ENCODE data around the gene PHF14. TPM values are rescaled to one million over a fixed set of nuclear protein-coding genes. Genes with fewer than 3 reads are reported as not detected.
A peak's percentile ranks its signal among the peaks of the same experiment; 100 is the strongest.

Gene PHF14
- total RNA-seq, 1 donor from 2014 or later = 39.3 TPM

- no peak for DNase-seq (ENCODE audit: low spot score)
- H3K27ac Mint-ChIP-seq = no peak overlapping the region
- no peaks in the 10 kb centered on the region for H3K27me3 Mint-ChIP-seq (ENCODE audit: low read depth)
- H3K36me3 Mint-ChIP-seq (ENCODE audit: low read depth) = no peaks in the 10 kb centered on the region
- H3K9me3 Mint-ChIP-seq = no peaks in the 10 kb centered on the region
- intact Hi-C loops (cut with micrococcal nuclease) = no loop called here
- H3K4me1 Mint-ChIP-seq (ENCODE audit: low read depth) = peaks cover 12% of the 10 kb centered on the region
- H3K4me3 Mint-ChIP-seq (ENCODE audit: low read depth) = no peak overlapping the region
These were observed 199.2 kb downstream of the PHF14 start for GRCh38 chr7:11172835-11173234.

DNA sequence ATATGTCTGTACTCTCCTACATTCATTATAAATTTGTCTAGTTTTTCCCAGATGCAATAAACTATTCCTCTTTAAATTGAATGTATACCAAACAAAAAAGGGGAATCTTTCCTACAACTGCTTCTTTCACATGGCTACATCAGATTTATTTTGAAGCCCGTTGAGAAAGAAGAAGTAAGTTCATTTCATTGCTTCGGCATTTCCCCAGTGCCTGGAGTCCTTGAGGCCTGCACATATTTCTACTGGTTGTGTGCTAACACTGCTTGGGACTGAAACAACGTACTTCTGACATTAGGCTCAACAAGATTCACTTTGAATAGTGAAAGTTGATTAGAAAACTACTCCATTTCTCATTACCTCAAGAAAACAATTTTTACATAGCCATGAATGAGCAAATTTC is 201.7 kb downstream of the PHF14 start:
- Mint-ChIP-seq H3K9me3 (no peaks in the 10 kb centered on the region), H3K4me1 (ENCODE audit: low read depth) (peaks cover 9% of the 10 kb centered on the region), H3K27me3 (ENCODE audit: low read depth) (no peaks in the 10 kb centered on the region), H3K27ac (no peak overlapping the region), H3K4me3 (ENCODE audit: low read depth) (no peak overlapping the region), H3K36me3 (ENCODE audit: low read depth) (no peaks in the 10 kb centered on the region)
- no peak for DNase-seq (ENCODE audit: low spot score)
- intact Hi-C loops (cut with micrococcal nuclease) = no loop called here

DNA sequence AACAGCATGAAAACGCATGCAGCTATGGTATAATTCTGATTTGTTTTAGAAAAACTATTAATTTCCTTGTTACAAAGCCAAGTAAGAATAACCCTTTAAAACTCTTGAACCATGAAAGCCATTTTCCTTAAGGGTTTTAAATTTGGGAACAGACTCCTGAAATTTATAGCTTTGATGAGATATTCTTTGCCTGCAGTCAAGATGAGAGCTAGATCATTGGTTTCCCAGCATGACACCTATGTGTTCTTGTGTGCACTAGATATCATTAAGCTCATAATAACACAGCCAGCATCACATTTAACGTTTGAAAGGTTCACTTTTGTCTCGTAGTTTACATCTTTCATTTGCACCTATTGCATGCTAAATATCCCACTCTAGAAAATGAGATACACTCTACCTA is 202.2 kb downstream of the PHF14 start:
- Mint-ChIP-seq H3K4me1 (ENCODE audit: low read depth) (peaks cover 9% of the 10 kb centered on the region), H3K27me3 (ENCODE audit: low read depth) (no peaks in the 10 kb centered on the region), H3K4me3 (ENCODE audit: low read depth) (no peak overlapping the region), H3K9me3 (no peaks in the 10 kb centered on the region), H3K36me3 (ENCODE audit: low read depth) (no peaks in the 10 kb centered on the region), H3K27ac (no peak overlapping the region)
- intact Hi-C loops (cut with micrococcal nuclease) = no loop called here
- no peak for DNase-seq (ENCODE audit: low spot score)

DNA sequence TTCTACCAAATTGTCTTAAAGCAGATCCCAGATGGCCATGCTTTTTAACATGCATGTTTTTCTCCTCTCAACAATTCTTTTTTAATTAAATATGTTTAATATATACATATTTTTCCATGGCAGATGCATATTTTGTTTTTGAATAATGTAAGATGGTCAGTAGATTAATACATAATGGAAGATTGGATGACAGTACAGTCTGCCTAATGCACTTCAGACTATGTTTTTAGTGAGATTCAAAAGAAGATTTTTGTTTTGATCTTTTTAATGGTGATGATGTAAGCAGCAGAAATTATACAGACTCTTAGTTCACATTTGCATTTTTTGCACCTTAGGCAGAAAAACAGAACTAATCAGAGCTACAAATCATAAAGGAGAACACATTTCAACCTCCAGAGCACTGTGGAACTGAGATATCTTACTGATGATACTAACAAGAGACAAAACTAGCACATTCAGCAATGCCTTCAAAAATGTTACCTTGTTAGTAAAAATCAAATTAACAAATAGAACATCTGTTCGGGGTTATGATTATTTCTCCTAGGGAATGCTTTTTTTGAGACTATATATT is 203.4 kb downstream of the PHF14 start:
- H3K9me3 Mint-ChIP-seq = no peaks in the 10 kb centered on the region
- H3K4me3 Mint-ChIP-seq (ENCODE audit: low read depth) = no peak overlapping the region
- intact Hi-C loops (cut with micrococcal nuclease) = no loop called here
- H3K4me1 Mint-ChIP-seq (ENCODE audit: low read depth) = peaks cover 6% of the 10 kb centered on the region
- no peaks in the 10 kb centered on the region for H3K36me3 Mint-ChIP-seq (ENCODE audit: low read depth)
- H3K27ac Mint-ChIP-seq = no peak overlapping the region
- no peak for DNase-seq (ENCODE audit: low spot score)
- H3K27me3 Mint-ChIP-seq (ENCODE audit: low read depth) = no peaks in the 10 kb centered on the region

DNA sequence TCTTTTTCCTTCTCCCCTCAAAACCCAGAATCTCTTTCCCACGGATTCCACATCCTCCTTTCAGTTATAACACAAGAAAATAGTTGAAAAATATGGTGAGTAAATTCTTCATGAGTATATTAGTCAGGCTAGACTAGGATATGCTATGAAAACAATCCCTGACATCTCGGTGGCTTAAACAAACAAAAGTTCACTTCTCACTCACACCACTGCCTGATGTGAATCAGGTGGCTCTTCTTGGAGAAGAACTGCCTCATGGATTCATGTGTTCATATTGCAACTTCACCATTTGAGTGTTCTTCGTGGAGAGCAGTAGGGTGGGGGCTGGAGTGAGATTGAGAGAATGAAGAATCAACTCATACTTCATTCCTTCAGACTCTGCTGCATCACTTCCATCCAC is 204.1 kb downstream of the PHF14 start:
- Mint-ChIP-seq H3K27ac (no peak overlapping the region), H3K9me3 (no peaks in the 10 kb centered on the region), H3K4me3 (ENCODE audit: low read depth) (no peak overlapping the region), H3K27me3 (ENCODE audit: low read depth) (no peaks in the 10 kb centered on the region), H3K36me3 (ENCODE audit: low read depth) (no peaks in the 10 kb centered on the region), H3K4me1 (ENCODE audit: low read depth) (peaks cover 6% of the 10 kb centered on the region)
- intact Hi-C loops (cut with micrococcal nuclease) = loop anchor here (2.0 kb wide), 1 partner anchor 15 kb away; no protein-coding TSS in a partner anchor
- DNase-seq (ENCODE audit: low spot score) = no peak

DNA sequence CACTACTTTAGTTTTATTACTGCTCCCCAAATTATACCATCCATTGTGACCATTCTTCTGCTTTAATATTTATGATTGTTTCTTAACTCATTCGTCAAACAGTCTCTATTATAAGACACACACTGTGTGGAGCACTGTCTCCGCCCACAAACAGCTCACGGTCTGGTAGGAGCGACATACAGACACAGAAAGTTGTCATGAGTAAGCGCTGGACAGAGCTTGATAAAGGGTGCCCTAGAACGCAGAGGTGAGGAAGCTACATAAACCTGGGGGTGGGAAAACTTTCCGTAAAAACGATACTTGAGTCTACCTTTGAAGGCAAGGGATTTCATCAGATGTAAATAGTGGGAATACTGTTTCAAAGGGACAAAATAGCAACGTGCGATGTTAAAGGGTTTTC is 207.9 kb downstream of the PHF14 start:
- H3K36me3 Mint-ChIP-seq (ENCODE audit: low read depth) = no peaks in the 10 kb centered on the region
- intact Hi-C loops (cut with micrococcal nuclease) = no loop called here
- no peak overlapping the region for H3K4me3 Mint-ChIP-seq (ENCODE audit: low read depth)
- peaks cover 8% of the 10 kb centered on the region for H3K4me1 Mint-ChIP-seq (ENCODE audit: low read depth)
- DNase-seq (ENCODE audit: low spot score) = no peak
- H3K27ac Mint-ChIP-seq = no peak overlapping the region
- H3K27me3 Mint-ChIP-seq (ENCODE audit: low read depth) = no peaks in the 10 kb centered on the region
- H3K9me3 Mint-ChIP-seq = peaks cover 4% of the 10 kb centered on the region

DNA sequence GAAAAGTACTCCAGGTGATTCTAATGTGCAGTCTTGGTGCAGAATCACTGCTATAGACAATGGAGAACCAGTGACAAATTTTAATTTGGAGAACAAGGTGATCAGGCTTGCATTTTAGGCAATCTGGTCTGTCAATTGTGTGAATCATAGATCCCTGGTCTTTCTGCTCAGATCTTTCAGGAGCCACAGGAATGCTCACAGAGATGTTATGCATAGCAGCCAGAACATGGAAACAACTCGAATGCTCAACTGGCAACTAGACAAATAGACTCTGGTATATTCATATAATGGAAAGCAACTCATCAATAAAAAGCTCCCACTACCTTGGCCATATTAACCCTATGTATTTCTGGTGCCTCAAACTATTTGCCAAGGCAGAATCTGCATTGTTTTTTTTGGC is 209.1 kb downstream of the PHF14 start:
- Mint-ChIP-seq H3K27me3 (ENCODE audit: low read depth) (no peaks in the 10 kb centered on the region), H3K9me3 (peaks cover 9% of the 10 kb centered on the region), H3K4me3 (ENCODE audit: low read depth) (no peak overlapping the region), H3K27ac (no peak overlapping the region), H3K36me3 (ENCODE audit: low read depth) (no peaks in the 10 kb centered on the region), H3K4me1 (ENCODE audit: low read depth) (peaks cover 7% of the 10 kb centered on the region)
- no peak for DNase-seq (ENCODE audit: low spot score)
- intact Hi-C loops (cut with micrococcal nuclease) = no loop called here

DNA sequence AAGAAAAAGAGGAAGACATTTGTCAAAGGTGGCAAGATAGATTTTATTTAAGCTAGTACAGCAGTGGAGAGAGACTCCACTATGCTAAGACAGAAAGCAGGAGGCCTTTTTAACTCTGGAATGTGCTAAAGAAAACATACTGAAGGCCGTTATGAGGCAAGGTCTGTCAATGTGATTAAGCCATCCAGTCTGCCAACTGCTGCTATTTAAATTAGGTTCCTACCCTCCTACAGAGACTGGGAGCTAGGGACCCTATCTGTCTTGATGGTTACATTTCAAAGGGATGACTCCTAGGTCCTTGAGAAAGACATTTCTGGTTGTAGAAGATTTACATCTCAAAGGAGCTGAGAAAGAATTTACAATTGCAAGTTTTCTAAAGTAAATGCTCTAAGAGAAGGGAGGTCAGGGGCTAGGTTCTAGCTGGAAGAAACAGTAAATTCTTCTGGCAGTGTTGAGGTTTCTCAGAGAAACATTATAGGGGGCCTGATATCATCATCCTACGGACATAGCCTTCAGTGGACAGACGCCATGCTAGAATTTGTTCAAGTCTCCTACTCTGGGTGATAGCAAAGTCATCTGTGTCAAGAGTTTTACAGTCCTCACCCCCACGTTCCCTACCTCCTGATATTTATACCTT is 211.6 kb downstream of the PHF14 start:
- no peaks in the 10 kb centered on the region for H3K27me3 Mint-ChIP-seq (ENCODE audit: low read depth)
- no peak overlapping the region for H3K27ac Mint-ChIP-seq
- DNase-seq (ENCODE audit: low spot score) = no peak
- intact Hi-C loops (cut with micrococcal nuclease) = no loop called here
- peaks cover 5% of the 10 kb centered on the region for H3K4me1 Mint-ChIP-seq (ENCODE audit: low read depth)
- no peak overlapping the region for H3K4me3 Mint-ChIP-seq (ENCODE audit: low read depth)
- no peaks in the 10 kb centered on the region for H3K36me3 Mint-ChIP-seq (ENCODE audit: low read depth)
- peaks cover 9% of the 10 kb centered on the region for H3K9me3 Mint-ChIP-seq

DNA sequence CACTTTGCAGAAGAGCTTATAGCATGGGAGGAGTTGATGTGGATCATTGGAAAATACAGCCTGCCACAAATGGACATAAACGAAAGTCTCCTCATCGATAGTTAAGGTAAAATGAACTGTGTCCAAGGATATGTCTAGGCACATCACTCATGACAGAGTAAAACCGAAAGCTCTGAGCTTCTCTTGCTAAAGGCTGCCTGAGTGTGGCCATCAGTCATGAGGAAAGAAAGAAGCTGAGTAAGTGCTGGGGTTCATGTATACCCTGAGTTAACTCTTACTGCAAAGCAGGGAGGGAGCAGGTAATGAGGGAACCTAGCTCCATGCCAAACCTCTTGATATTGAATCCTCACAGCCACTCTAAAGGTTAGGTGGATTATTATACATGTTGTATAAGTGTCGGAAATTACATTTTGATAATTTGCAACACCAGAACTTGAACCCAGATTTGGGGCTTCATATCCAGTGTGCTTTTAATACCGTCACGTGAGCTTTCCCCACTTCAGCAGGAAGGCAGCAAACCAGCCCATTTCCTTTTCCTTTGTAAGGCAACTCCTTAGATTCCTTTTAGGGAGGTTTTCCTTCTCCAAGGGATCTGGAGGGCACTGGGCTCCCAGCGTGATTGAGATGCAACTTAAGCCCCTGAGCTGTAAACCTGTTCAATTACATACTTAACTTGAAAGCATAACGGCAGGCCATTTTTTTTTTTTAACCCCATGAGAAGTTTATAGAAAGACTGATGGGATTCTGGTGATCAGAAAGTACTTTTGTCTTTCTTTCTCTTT is 215.0 kb downstream of the PHF14 start:
- peaks cover 9% of the 10 kb centered on the region for H3K9me3 Mint-ChIP-seq
- no peaks in the 10 kb centered on the region for H3K36me3 Mint-ChIP-seq (ENCODE audit: low read depth)
- H3K4me3 Mint-ChIP-seq (ENCODE audit: low read depth) = no peak overlapping the region
- no peak for DNase-seq (ENCODE audit: low spot score)
- intact Hi-C loops (cut with micrococcal nuclease) = no loop called here
- peaks cover 28% of the 10 kb centered on the region for H3K4me1 Mint-ChIP-seq (ENCODE audit: low read depth)
- peaks cover 2% of the 10 kb centered on the region for H3K27me3 Mint-ChIP-seq (ENCODE audit: low read depth)
- H3K27ac Mint-ChIP-seq = no peak overlapping the region

DNA sequence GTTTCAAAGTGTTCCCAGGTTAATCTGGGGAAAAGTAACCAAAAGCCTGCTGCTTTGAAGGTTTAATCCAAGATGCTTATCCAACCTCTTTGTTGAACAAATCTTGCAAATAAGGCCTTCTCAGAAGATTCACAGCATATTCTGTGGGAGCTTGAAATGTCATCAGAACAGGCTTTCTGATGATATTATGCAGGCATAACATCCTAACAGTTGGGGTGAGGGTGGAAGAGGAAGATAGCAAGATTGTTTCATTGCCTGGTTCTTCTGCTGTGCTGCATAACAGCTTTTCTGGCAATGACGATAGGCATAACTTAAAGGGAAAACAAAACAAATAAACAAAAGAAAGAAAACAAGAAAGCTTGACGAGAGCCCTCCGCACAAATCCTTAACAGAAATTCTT is 217.4 kb downstream of the PHF14 start:
- no peak for DNase-seq (ENCODE audit: low spot score)
- peaks cover 30% of the 10 kb centered on the region for H3K4me1 Mint-ChIP-seq (ENCODE audit: low read depth)
- intact Hi-C loops (cut with micrococcal nuclease) = loop anchor here (5.0 kb wide), 1 partner anchor 249 kb away; a partner anchor contains a TSS
- H3K9me3 Mint-ChIP-seq = peaks cover 5% of the 10 kb centered on the region
- peaks cover 2% of the 10 kb centered on the region for H3K27me3 Mint-ChIP-seq (ENCODE audit: low read depth)
- H3K4me3 Mint-ChIP-seq (ENCODE audit: low read depth) = no peak overlapping the region
- no peaks in the 10 kb centered on the region for H3K36me3 Mint-ChIP-seq (ENCODE audit: low read depth)
- H3K27ac Mint-ChIP-seq = peak overlapping the region; percentile 47

DNA sequence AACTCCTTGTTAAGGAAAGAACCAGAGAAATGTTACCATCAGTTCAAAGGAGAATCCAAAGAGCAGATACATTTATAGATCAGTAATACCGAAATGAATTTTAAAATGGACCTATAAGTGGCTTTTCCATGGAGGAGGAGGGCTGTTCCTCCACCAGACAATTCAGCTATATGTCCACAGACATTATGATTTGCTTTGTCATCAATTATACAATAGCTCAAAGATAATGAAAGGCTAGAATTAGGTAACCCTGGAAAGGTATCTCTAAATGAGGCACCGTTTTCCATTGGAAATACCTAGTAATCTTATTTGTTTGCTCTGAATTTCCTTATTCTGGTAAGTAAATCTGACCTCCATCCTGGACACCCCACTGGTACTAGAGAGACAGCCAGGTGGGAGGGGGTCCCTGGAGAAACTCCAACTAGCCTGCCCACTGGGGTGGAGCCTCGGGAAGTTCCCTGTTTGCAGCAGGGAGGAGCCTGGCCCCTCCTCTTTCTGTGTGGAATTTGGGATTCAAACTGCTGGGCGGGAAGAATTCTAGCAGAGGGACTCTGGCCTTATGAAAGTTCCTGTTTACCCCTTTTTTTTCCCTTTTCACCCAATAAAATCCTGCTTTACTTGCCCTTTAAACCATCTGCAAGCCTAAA is 218.0 kb downstream of the PHF14 start:
- intact Hi-C loops (cut with micrococcal nuclease) = loop anchor here (1.0 to 5.0 kb wide), 6 partner anchors 13 to 249 kb away; partner anchors contain the start of gene PHF14

DNA sequence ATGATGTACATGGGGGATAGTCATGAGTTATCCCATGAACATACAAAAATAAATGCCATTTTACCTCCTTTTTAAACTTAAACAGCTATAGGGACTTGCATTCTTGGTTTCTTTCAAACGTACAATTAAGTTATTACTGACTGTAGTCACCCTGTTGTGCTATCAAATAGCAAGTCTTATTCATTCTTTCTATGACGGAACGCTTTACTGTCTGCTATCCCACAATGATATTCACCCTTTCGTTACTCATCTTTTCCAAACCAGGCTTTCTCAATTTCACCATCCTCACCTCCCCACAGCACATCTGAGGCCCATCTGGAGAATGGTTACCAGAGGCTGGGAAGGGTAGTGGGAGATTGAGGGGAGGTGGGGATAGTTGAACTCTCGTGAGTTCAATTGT is 218.8 kb downstream of the PHF14 start:
- H3K36me3 Mint-ChIP-seq (ENCODE audit: low read depth) = no peaks in the 10 kb centered on the region
- intact Hi-C loops (cut with micrococcal nuclease) = loop anchor here (1.0 to 5.0 kb wide), 6 partner anchors 14 to 250 kb away; partner anchors contain the start of gene PHF14
- H3K4me3 Mint-ChIP-seq (ENCODE audit: low read depth) = peak overlapping the region; percentile 81

More for the DNA sequence above, 218.0 kb downstream of the PHF14 start:
- Mint-ChIP-seq H3K27ac (no peak overlapping the region), H3K9me3 (peaks cover 5% of the 10 kb centered on the region), H3K4me1 (ENCODE audit: low read depth) (peaks cover 30% of the 10 kb centered on the region), H3K36me3 (ENCODE audit: low read depth) (no peaks in the 10 kb centered on the region), H3K27me3 (ENCODE audit: low read depth) (peaks cover 2% of the 10 kb centered on the region), H3K4me3 (ENCODE audit: low read depth) (no peak overlapping the region)
- no peak for DNase-seq (ENCODE audit: low spot score)

More for the DNA sequence above, 218.8 kb downstream of the PHF14 start:
- no peak for DNase-seq (ENCODE audit: low spot score)
- peaks cover 30% of the 10 kb centered on the region for H3K4me1 Mint-ChIP-seq (ENCODE audit: low read depth)
- peak overlapping the region; percentile 77 for H3K27ac Mint-ChIP-seq
- H3K27me3 Mint-ChIP-seq (ENCODE audit: low read depth) = peaks cover 2% of the 10 kb centered on the region
- H3K9me3 Mint-ChIP-seq = no peaks in the 10 kb centered on the region

All from activated T-helper 2 cell treated with anti-CD3 and anti-CD28 coated beads, Interferon-gamma antibody, Interleukin-2, Interleukin-4, amounts not matched to agents 10 μg/mL and 5 μg/mL and 100 μg/mL, durations not matched to agents 14 hours and 24 hours and 36 hours (primary cell).